Activated CD4-positive, alpha-beta T cell treated with anti-CD3 and anti-CD28 coated beads for 1 hour (primary cell): Measurements from ENCODE around the gene ASXL2.
"Not testable (repeated sequence)": the region's sequence is repeated elsewhere in the genome, so short reads cannot be mapped to it uniquely, and the experiment has no call there.

Experiments
- DNase-seq: peaks from one replicate; pipeline ENCODE4 v3.0.0-alpha.2; 2020

ASXL2 gene

DNA sequence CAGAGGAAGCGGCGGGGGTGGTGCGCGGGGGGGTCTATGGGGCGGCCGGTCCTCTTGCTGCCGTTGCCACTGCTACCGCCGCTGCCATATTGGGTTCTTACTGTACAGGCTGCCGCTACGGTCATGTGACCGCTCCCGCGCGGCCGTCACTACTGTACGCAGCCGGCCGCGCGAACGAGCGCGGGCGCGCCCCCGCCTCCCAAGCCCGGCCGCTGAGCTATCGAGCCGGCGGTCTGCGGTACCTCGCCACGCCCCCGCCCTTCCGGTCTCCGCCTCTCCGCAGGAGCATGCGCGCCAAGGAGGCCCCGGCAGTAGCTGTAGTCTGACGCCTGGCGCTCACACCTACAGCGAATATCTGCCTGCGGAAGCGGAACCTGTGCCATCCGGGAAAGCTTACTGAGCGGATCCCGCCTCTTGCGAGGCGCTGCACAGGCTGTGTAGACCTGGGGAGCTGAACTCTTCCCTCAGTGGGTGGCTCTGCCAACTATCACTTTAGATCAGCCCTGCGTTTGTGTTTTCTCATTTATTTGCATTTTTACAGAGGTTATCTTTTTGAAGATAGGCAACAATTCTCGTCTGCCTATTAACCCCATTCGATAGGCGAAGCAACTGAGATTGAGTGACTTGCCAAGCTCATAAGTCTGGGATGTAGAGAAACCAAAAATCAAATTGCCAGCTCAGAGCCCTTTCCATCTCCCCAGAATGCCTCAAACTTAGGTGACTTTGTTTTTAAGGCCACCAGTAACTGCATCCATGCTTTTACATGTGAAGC, at the start of gene ASXL2:
ASXL2 (minus strand) TSS at position 127 of the 772 bp plus-strand sequence. CDS start 265 bp downstream, outside the sequence.
- peak; percentile 96 for DNase-seq

DNA sequence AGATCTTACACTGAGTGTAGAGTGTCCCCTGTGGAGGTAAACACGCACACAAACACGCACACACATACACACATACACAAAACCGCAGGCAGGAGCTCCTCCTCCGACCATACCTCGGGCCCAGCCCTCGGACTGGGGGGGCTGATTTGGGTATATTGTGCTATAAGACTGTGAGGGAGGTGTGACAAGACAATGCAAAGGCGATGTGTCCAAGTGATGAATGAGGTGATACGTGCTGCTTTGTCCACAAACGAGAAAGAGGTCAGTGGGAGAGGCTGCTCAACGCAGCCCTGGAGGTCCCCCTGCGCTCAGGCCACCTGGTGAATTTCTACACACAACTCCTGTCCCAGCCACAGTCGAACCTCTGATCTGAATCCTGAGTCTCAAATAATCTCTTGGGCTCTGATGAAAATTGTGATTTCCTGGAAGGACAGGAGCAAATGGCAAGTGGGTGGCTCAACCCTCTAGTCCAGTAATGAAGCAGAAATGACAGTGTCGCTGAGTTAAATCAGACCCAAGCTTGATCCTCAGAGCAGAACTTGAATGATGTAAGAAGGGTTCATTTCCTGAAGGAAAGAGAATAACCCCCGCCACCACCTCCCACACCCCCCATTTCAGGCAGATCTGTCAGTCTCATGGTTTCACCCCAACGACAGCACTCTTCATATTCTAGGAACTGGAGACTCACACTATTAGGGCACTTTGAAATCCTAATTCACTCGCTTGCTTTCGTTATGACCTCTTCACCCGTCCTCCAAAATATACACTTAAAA, 48.9 kb upstream of the ASXL2 start:
- DNase-seq: no peak

DNA sequence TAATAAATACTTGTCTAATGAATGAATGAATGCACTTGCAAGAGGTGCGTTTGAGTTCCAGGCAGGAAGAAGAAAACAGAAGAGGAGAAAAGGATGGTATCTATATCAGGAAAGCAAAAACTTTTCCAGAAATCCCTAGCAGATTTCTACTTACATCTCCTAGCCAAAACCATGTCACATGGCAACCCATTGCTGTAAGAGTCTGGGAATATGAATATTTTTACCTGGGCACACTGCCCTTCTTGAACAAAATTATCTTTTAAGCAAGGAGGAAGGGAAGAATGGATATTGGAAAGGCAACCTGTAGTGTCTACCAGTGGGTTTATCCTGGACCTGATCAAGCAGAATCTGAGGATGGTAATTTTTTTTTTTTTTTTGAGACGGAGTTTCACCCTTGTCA, 44.2 kb upstream of the ASXL2 start:
- DNase-seq: no peak

DNA sequence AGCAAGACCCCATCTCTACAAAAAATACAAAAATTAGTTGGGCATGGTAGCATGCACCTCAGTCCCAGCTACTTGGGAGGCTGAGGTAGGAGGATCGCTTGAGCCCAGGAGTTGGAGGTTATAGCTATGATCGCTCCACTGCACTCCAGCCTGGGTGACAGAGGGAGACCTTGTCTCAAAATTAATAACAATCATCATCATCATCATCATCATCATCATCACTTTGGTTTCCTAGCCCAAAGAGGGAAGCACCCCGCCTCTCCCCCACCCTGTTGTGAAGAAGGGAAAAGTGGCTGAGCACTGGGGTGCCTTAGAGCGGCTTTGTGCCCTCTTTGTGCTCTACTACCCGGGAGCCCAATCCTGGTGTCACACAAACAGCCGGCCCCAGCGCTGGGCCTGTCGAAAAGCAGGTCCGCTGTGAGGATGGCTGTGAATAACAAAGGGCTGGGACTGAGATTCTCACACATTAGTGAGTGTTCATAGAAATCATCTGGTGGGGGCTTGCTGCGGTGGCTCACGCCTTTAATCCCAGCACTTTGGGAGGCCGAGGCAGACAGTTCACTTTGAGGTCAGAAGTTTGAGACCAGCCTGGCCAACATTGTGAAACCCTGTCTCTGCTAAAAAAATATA, 42.6 kb upstream of the ASXL2 start:
- DNase-seq: no peak

- no peak for DNase-seq
These were observed 42.0 kb upstream of the ASXL2 start for GRCh38 chr2:25920336-25920735.

DNA sequence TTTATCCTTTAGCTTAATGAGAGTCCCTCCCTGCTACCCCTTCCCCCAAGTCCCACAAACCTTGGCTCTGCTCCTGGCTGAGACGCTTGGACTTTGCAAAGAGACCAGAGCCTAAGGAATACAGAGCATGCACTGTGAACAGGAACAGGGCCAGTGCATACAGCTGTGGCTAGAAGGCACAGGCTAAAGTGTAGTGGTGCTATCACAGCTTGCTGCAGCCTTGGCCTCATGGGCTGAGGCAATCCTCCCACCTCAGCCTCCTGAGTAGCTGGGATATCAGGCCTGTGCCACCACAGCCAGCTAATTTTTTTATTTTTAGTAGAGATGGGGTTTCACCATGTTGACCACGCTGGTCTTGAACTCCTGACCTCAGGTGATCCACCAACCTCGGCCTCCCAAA, 39.5 kb upstream of the ASXL2 start:
- no peak for DNase-seq

DNA sequence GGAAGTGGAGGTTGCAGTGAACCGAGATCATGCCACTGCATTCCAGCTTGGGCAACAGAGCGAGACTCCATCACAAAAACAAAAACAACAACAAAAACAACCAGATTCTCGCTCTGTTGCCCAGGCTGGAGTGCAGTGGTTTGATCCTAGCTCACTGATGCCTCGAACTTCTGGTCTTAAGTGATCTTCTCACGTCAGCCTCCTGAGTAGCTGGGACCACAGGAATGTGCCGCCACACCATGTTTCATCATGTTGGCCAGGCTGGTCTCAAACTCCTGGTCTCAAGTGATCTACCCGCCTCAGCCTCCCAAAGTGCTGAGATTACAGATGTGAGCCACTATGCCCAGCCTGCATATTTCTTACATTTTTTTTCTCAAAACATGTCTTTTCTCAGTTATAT, 39.1 kb upstream of the ASXL2 start:
- not testable (repeated sequence) for DNase-seq

- DNase-seq: peak; percentile 17
These were observed 37.9 kb upstream of the ASXL2 start for GRCh38 chr2:25915944-25916772.

- DNase-seq: not testable (repeated sequence)
These were observed 37.1 kb upstream of the ASXL2 start for GRCh38 chr2:25915411-25915810.

GRCh38 chr2:25913696-25913973, 35.3 kb upstream of the ASXL2 start:
- not testable (repeated sequence) for DNase-seq

GRCh38 chr2:25912851-25913695, 34.8 kb upstream of the ASXL2 start:
- no peak for DNase-seq

- not testable (repeated sequence) for DNase-seq
These were observed 31.3 kb upstream of the ASXL2 start for GRCh38 chr2:25909574-25909973.

DNA sequence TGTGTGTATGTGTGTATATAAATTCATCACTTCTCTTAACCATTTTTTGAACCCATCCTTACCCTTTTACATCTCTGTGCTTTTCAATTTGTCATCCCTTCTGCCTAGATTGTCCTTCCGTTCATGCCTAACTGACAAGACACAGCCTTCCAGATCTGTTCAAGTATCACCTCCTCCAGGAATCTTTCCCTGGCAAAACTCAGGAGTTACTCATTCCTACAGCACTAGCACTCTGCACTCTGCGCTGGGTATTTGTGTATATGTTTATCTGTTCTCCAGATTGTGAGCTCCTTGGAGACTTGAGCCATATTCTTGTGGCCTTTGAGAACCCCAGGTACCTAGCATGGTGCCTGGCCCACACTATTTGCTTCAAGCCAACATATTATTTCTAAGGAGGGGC, 26.8 kb upstream of the ASXL2 start:
- no peak for DNase-seq

DNA sequence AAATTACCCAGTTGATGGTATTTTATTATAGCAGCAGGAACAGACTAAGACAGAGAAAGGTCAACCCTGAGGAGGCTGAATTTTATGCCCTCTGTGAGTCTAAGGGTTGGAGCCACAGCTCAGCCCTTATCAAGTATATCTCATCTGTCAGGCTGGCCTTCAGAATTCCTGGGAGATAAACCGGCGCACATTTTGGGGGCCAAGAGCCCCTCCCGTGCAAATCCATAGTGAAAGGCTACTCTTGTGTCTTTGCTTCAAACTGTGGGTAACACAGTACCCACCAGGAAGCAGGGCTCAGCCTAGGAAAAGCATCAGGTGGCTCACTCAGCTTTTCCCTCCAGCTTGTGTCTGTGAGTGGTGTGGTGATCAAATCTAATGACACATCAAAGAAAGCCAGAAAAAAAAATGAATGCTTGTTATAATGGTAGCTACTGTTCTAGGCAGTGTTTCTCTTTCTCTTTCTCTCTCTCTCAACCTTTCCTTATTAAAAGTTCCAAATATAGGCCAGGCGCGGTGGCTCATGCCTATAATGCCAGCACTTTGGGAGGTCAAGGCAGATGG, 25.0 kb upstream of the ASXL2 start:
- no peak for DNase-seq

GRCh38 chr2:25899404-25899970, 21.2 kb upstream of the ASXL2 start:
- DNase-seq: no peak

GRCh38 chr2:25897506-25897905, 19.2 kb upstream of the ASXL2 start:
- DNase-seq: no peak

GRCh38 chr2:25896308-25896707, 18.0 kb upstream of the ASXL2 start:
- not testable (repeated sequence) for DNase-seq

DNA sequence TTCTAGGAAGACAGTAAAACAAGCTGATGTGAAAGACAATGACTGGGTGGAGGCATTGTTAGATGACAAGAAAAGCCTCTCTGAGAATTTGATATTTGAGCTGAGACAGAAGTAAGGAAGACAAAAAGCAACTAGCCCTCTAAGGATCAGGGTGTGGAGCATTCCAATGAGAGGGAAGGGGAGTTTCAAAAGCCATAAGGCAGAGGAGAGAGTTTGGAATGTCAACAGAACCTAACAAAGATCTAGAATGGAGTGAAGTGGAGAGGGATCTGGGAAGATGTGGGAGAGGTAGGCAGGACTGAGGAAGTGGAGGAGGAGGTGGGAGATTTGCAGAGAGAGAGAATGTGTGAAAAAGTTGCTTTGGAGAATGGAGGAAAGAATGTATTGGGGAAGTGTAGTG, 17.3 kb upstream of the ASXL2 start:
- DNase-seq: no peak

- no peak for DNase-seq
These were observed 16.7 kb upstream of the ASXL2 start for GRCh38 chr2:25895018-25895417.

DNA sequence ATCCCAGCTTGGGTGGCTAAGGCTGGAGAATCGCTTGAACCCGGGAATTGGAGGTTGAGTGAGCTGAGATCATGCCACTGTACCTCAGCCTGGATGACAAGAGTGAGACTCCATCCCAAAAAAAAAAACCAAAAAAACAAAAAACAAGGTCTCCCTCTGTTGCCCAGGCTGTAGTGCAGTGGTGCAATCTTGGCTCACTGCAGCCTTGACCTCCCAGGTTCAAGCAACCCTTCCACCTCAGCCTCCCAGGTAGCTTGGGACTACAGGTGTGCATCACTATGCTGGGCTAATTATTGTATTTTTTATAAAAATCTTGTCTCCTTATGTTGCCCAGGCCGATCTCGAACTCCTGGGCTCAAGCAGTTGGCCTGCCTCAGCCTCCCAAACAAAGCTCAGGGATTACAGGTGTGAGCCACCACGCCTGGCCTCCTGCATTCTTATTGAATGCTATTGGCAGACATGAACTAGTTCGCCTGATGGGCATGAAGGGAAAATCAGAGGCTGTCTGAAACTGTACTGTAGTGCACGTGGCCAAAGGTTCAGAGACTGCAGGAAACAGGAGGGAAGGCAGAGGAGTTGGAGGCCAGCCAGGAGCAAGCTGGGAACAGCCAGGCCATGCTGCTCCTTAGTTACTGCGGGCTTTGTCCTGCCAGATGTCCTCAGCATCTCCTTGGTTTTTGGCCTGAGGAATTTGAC, 16.0 kb upstream of the ASXL2 start:
- DNase-seq: no peak

- DNase-seq: no peak
These were observed 13.4 kb upstream of the ASXL2 start for GRCh38 chr2:25891672-25892071.
